ENCODE results near the gene FYB1.

DNA sequence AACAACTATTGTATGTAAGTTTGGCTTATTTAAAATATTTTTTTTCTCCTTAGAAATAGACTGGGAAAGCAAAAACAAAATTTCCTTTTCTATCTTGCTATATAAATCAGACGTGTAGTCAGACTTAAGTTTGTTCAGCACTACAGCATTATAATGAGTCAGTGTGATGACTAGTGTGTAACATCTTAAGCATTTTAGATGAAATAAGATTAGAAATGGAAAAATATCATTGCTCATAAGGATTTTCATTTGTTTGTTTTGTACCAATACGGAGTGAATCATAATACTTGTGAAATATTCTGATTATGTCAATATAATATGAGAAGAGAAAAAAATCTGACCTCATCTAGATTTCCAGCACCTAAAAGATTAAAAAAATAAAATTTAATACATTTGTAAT lies 80.5 kb downstream of the FYB1 start:
- no peak for TF ChIP-seq CTCF (conservative IDR thresholded peaks at IDR 0.05; ENCODE audit: low read length)
- no peak for TF ChIP-seq EZH2phosphoT487 (IDR thresholded peaks at IDR 0.05; ENCODE audit: borderline replicate concordance, low read depth, low read length)
